SU-DHL-6 (cell line): ENCODE results near the gene SIRPA.

Source experiments
- EZH2phosphoT487 ChIP-seq: fragments of 200-600 bp; sonication (generic), shearing (Covaris generic); conservative IDR thresholded peaks from 2 replicates; pipeline ENCODE4 v1.6.1; 2018; ENCODE audit warnings: mild to moderate bottlenecking, antibody characterized with exemption, low read length, moderate library complexity, mixed read lengths
- TF ChIP-seq, protein P1 (sequence below): fragments of 200-600 bp; sonication (generic); IDR thresholded peaks from one replicate; pipeline ENCODE4 v1.5.1; 2017; ENCODE audit warnings: antibody characterized with exemption, mild to moderate bottlenecking, low read length, moderate library complexity; ENCODE audit not compliant: insufficient read depth, poor library complexity, severe bottlenecking

DNA sequence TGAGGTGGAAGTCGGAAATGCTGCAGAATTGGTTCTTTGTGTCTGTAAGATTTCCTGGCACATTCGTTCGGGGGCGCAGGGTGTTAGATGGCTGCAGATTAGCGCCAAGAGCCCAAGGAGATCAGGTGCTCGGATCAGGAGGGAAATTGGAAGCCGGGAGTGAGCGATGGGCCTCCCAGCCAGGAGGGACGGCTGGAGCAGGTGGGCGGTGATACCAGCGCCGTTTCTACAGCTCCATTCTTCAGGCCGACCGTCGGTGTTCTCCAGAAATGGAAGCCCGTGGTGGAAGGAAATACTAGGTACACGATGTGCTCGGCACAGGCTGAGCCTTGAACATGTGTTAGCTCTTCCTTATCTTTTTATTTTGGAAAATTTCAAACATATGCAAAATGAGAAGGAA, 6.5 kb downstream of the SIRPA start:
- TF ChIP-seq, protein P1, sequence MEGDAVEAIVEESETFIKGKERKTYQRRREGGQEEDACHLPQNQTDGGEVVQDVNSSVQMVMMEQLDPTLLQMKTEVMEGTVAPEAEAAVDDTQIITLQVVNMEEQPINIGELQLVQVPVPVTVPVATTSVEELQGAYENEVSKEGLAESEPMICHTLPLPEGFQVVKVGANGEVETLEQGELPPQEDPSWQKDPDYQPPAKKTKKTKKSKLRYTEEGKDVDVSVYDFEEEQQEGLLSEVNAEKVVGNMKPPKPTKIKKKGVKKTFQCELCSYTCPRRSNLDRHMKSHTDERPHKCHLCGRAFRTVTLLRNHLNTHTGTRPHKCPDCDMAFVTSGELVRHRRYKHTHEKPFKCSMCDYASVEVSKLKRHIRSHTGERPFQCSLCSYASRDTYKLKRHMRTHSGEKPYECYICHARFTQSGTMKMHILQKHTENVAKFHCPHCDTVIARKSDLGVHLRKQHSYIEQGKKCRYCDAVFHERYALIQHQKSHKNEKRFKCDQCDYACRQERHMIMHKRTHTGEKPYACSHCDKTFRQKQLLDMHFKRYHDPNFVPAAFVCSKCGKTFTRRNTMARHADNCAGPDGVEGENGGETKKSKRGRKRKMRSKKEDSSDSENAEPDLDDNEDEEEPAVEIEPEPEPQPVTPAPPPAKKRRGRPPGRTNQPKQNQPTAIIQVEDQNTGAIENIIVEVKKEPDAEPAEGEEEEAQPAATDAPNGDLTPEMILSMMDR: no peak
- no peak for TF ChIP-seq EZH2phosphoT487
